ENCODE results near the gene ZNF469. TPM values are rescaled to one million over a fixed set of nuclear protein-coding genes. Genes with fewer than 3 reads are reported as not detected.

ZNF469 gene
- total RNA-seq, 2 donors from 2014 or later, result 4.5 to 11.3 TPM

- Histone ChIP-seq H3K27me3 (replicated peaks; ENCODE audit: insufficient read depth) (no peaks in the 10 kb centered on the region), H3K4me3 (no peak overlapping the region), H3K4me1 (ENCODE audit: control insufficient read depth in 1 of 2, low read depth in 2 of 2) (peaks cover 5 to 16% of the 10 kb centered on the region in 2 donors), H3K36me3 (no peaks in the 10 kb centered on the region), H3K27ac (no peak overlapping the region), H3K9me3 (no peaks in the 10 kb centered on the region)
- no peak for ATAC-seq (ENCODE audit: insufficient number of reproducible peaks, low FRiP score, low read depth)
- no peak for DNase-seq (ENCODE audit: low spot score)
- TF ChIP-seq CTCF (IDR thresholded peaks at IDR 0.05), result no peak
Observed at GRCh38 chr16:88401604-88402246, 19.0 kb downstream of the ZNF469 start.

- no peaks in the 10 kb centered on the region for H3K27me3 ChIP-seq (replicated peaks; ENCODE audit: insufficient read depth)
- peaks cover 5 to 16% of the 10 kb centered on the region in 2 donors for H3K4me1 ChIP-seq (ENCODE audit: control insufficient read depth in 1 of 2, low read depth in 2 of 2)
- TF ChIP-seq CTCF (IDR thresholded peaks at IDR 0.05), result no peak
- ATAC-seq (ENCODE audit: insufficient number of reproducible peaks, low FRiP score, low read depth), result no peak
- no peaks in the 10 kb centered on the region for H3K36me3 ChIP-seq
- no peaks in the 10 kb centered on the region for H3K9me3 ChIP-seq
- no peak for DNase-seq (ENCODE audit: low spot score)
- no peak overlapping the region for H3K27ac ChIP-seq
- no peak overlapping the region for H3K4me3 ChIP-seq
Observed at GRCh38 chr16:88402551-88403240, 19.9 kb downstream of the ZNF469 start.

DNA sequence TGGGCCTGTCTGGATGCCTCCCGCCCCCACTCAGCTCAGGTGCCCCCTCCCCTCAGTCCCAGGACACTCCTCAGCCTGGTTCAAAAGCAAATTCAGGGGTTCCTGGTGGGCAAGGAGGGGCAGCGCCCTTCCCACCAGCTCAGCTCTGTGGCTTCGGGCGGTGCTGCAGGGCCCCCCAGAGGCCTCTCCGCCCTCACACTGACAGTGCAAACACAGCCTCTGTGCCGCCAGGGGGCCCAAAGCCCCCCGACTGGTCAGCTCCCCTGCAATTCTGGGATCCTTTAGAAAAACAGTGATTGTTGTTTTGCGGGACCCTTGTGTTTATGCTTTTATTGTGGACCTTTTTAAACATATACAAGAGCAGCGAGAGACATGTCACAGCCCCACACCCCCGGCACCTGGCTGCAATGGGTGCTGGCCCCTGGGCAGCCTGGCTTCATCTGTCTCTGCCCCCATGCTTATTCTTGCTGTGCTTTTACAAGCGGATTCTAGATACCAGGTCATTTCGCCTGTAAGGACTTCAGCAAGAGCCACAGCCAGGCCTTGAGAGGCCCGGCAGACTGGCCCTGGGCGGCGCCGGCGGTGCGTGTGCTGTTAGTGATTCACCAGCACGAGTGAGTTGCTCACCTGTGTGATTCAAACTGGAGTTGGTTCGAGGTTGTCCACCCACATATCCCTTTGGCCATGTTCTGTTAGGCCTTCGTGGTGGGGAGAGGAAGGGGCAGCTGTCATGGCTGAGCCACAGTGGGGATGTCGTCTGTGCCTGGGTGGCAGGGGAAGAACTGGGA is 21.2 kb downstream of the ZNF469 start:
- Histone ChIP-seq H3K4me3 (no peak overlapping the region), H3K36me3 (no peaks in the 10 kb centered on the region), H3K27ac (no peak overlapping the region), H3K9me3 (no peaks in the 10 kb centered on the region), H3K4me1 (ENCODE audit: control insufficient read depth in 1 of 2, low read depth in 2 of 2) (peaks cover 5 to 16% of the 10 kb centered on the region in 2 donors), H3K27me3 (replicated peaks; ENCODE audit: insufficient read depth) (no peaks in the 10 kb centered on the region)
- no peak for TF ChIP-seq CTCF (IDR thresholded peaks at IDR 0.05)
- ATAC-seq (ENCODE audit: insufficient number of reproducible peaks, low FRiP score, low read depth) (no peak), DNase-seq (ENCODE audit: low spot score) (no peak)

- Histone ChIP-seq H3K27ac (no peak overlapping the region), H3K36me3 (no peaks in the 10 kb centered on the region), H3K4me1 (ENCODE audit: control insufficient read depth in 1 of 2, low read depth in 2 of 2) (peaks cover 5 to 16% of the 10 kb centered on the region in 2 donors), H3K4me3 (no peak overlapping the region), H3K27me3 (replicated peaks; ENCODE audit: insufficient read depth) (no peaks in the 10 kb centered on the region), H3K9me3 (no peaks in the 10 kb centered on the region)
- TF ChIP-seq CTCF (IDR thresholded peaks at IDR 0.05), result no peak
- ATAC-seq (ENCODE audit: insufficient number of reproducible peaks, low FRiP score, low read depth) (no peak), DNase-seq (ENCODE audit: low spot score) (no peak)
Observed at GRCh38 chr16:88404769-88405168, 22.0 kb downstream of the ZNF469 start.

All from thoracic aorta (tissue), 2 donors.